Esophagus squamous epithelium (tissue), 5 donors: ENCODE results near the gene ZGLP1. TPM values are rescaled to one million over a fixed set of nuclear protein-coding genes. Genes with fewer than 3 reads are reported as not detected.

Source experiments
- DNase-seq: peaks from one replicate; lab custom pipeline; 2025; lab: John Stamatoyannopoulos, UW
- H3K27ac ChIP-seq, 4 donors: fragments of 200-600 bp; sonication (generic); one replicate each; pipeline ENCODE4 v1.5.1; 2016 to 2019; ENCODE audit warnings: mild to moderate bottlenecking in 1 of 4
- H3K27me3 ChIP-seq, 4 donors: fragments of 200-600 bp; sonication (generic); 1 replicate in 3 of 4; 2 replicates in 1 of 4; pipeline versions ENCODE4 v1.5.1 to v1.6.0; 2017 to 2021; ENCODE audit warnings: antibody characterized with exemption in 1 of 4
- H3K36me3 ChIP-seq, 3 donors: fragments of 200-600 bp; sonication (generic); one replicate each; pipeline ENCODE4 v1.5.1; 2016 to 2019
- H3K4me1 ChIP-seq, 3 donors: fragments of 200-600 bp; sonication (generic); one replicate each; pipeline ENCODE4 v1.5.1; 2017 to 2019
- H3K4me3 ChIP-seq, 4 donors: fragments of 200-600 bp; sonication (generic); 1 replicate in 3 of 4; 2 replicates in 1 of 4; pipeline ENCODE4 v1.5.1; 2016 to 2019; ENCODE audit warnings: mild to moderate bottlenecking in 2 of 4, moderate library complexity in 1 of 4
- H3K9me3 ChIP-seq, 3 donors: fragments of 200-600 bp; sonication (generic); one replicate each; pipeline ENCODE4 v1.5.1; 2016 to 2019
- POLR2A ChIP-seq, 4 donors: fragments of 450-650 bp; IDR thresholded peaks; one replicate each; pipeline ENCODE4 v1.6.1; 2017; ENCODE audit warnings: antibody characterized with exemption in 4 of 4, mild to moderate bottlenecking in 4 of 4, moderate library complexity in 3 of 4
- WGBS, 2 donors: methylation state at CpG; one replicate each; pipeline ENCODE4 v1.1.5; 2018; 5-methylcytosine and 5-hydroxymethylcytosine counted together
- intact Hi-C: fragments of 100-400 bp; cut with DNase I; formaldehyde crosslinking; loops from one replicate; pipeline ENCODE4 v1.15.0; 2022
- total RNA-seq, 4 donors: library from RNA; depleted of rRNA; stranded (reverse); fragments of >200 nt; gene quantifications; one replicate each; pipeline ENCODE4 v1.1.0, GENCODE V29; 2016
- TF ChIP-seq, protein P1 (sequence below), 6 experiments: fragments of 450-650 bp in 4 of 6; fragments of 200-600 bp in 2 of 6; sonication (generic) in 2 of 6; IDR thresholded peaks; one replicate each; pipeline ENCODE4 v1.5.1; 2016 to 2019; ENCODE audit warnings: antibody characterized with exemption in 6 of 6, mild to moderate bottlenecking in 4 of 6, moderate library complexity in 4 of 6
- donor health status: DM: yes; HTN: yes; CAD: no.

The ZGLP1 gene
- total RNA-seq, 4 donors from 2014 or later = 0.79 to 1.5 (median 1.2) TPM

DNA sequence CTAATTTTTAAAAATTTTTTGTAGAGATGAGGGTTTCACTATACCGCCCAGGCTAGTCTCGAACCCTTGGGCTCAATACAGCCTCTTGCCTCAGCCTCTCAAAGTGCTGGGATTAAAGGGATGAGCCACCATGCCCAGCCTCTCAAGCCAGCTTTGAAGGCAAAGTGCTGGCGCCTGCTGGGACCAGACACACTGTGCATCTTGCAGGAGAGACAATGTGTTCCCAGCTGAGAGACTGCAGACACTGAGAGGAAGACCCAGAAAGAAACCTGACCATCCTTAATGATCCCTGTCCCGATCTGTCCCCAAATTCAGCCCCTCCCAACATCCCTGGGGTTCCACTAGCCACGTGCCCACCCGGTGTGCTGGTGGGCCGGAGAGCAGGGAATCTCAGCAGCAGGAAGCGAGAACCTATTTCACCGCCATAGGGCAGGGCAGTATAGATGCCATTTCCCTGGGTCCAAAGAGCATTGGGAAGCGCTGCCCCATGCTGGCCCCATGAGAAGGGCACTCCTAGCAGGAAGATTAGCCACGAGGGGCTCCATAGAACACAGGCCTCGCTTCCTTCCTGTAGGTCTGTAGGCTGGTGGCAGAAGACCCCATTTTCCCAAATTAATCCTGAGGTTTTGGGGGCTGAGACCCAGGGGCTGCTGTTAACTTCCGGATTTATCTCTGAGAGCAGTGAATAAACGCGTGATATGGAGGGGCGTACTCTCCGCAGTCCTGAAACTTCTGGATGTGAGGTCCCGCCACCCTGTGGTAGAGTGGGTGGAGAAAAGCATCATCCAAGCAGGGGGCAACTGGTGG lies 22.7 kb upstream of the ZGLP1 start:
- no peak for DNase-seq
- no peak for TF ChIP-seq POLR2A (IDR thresholded peaks at IDR 0.05)
- TF ChIP-seq, protein P1, sequence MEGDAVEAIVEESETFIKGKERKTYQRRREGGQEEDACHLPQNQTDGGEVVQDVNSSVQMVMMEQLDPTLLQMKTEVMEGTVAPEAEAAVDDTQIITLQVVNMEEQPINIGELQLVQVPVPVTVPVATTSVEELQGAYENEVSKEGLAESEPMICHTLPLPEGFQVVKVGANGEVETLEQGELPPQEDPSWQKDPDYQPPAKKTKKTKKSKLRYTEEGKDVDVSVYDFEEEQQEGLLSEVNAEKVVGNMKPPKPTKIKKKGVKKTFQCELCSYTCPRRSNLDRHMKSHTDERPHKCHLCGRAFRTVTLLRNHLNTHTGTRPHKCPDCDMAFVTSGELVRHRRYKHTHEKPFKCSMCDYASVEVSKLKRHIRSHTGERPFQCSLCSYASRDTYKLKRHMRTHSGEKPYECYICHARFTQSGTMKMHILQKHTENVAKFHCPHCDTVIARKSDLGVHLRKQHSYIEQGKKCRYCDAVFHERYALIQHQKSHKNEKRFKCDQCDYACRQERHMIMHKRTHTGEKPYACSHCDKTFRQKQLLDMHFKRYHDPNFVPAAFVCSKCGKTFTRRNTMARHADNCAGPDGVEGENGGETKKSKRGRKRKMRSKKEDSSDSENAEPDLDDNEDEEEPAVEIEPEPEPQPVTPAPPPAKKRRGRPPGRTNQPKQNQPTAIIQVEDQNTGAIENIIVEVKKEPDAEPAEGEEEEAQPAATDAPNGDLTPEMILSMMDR (IDR thresholded peaks at IDR 0.05) = no peak
- intact Hi-C loops = no loop called here
- Histone ChIP-seq H3K4me1 (peaks cover 14 to 36% (median 16%) of the 10 kb centered on the region in 3 donors), H3K9me3 (no peaks in the 10 kb centered on the region), H3K27me3 (no peaks in the 10 kb centered on the region), H3K4me3 (peak overlapping the region; percentile 82 to 97 (median 87)), H3K27ac (peak overlapping the region; percentile 81 to 93 (median 92)), H3K36me3 (peaks cover 21 to 34% (median 29%) of the 10 kb centered on the region in 3 donors)
- 28 to 40% methylated on average over 7 to 10 of the region's 18 CpGs for WGBS, 2 donors

DNA sequence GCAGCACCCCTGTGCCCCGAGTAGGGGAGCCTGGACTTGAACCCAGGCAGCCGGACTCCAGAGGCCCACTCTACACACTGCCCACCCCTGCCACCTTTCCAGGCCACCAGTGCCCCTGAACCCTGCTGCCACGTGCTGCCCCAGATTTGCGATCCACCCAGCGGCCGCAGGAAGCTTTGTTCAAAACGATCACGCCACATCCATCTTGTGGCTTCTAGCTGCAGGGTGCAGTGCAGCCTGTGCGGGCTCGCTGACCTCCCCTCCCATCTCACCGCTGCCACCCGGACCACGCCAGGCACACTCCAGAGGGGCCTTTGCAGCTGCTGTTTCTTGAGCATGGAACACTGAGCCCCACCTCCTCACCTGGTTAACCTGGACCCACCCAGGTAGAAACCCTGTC lies 19.9 kb upstream of the ZGLP1 start:
- DNase-seq = no peak
- Histone ChIP-seq H3K36me3 (peaks cover 28 to 62% (median 44%) of the 10 kb centered on the region in 3 donors), H3K27me3 (no peaks in the 10 kb centered on the region), H3K9me3 (no peaks in the 10 kb centered on the region), H3K4me3 (no peak overlapping the region), H3K27ac (no peak overlapping the region), H3K4me1 (peaks cover 13 to 26% (median 14%) of the 10 kb centered on the region in 3 donors)
- intact Hi-C loops = no loop called here
- TF ChIP-seq POLR2A (IDR thresholded peaks at IDR 0.05) = no peak
- TF ChIP-seq, protein P1 (IDR thresholded peaks at IDR 0.05) = no peak
- WGBS, 2 donors = 93 to 95% methylated on average over 8 to 11 of the region's 13 CpGs

- H3K27me3 ChIP-seq = no peaks in the 10 kb centered on the region
- no peak overlapping the region for H3K27ac ChIP-seq
- intact Hi-C loops = no loop called here
- H3K9me3 ChIP-seq = no peaks in the 10 kb centered on the region
- WGBS, 2 donors = 91 to 100% methylated on average over 1 to 18 of the region's 41 CpGs
- H3K4me3 ChIP-seq = no peak overlapping the region
- no peak for DNase-seq
- H3K4me1 ChIP-seq = peaks cover 10 to 19% (median 11%) of the 10 kb centered on the region in 3 donors
- H3K36me3 ChIP-seq = peaks cover 30 to 70% (median 49%) of the 10 kb centered on the region in 3 donors
- TF ChIP-seq POLR2A (IDR thresholded peaks at IDR 0.05) = no peak
- TF ChIP-seq, protein P1 (IDR thresholded peaks at IDR 0.05) = no peak
Observed at GRCh38 chr19:10328558-10329429, 19.2 kb upstream of the ZGLP1 start.

DNA sequence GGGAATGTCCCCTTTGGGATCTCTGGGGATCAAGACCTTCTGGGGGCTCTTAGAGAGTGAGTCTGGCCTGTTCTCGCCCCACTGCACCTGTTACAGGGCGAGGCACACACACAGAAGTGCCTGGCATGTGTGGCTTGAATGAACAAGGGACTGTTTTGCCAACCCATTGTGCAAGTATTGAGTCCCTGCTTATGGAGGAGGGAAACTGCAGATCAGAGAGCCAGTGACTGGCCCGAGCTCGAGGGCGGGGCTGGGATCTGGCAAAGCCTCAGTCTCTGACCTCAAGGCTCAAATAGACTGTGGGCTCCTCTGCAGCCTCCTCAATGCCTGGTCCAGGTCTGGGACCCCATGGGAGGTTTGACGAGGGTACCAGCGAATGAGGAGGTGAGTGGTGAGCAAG lies 18.2 kb upstream of the ZGLP1 start:
- no peak for DNase-seq
- Histone ChIP-seq H3K36me3 (peaks cover 37 to 80% (median 57%) of the 10 kb centered on the region in 3 donors), H3K4me1 (peaks cover 9 to 14% (median 10%) of the 10 kb centered on the region in 3 donors), H3K9me3 (no peaks in the 10 kb centered on the region), H3K4me3 (no peak overlapping the region), H3K27ac (no peak overlapping the region), H3K27me3 (no peaks in the 10 kb centered on the region)
- 89% methylated on average over 3 of the region's 7 CpGs; no CpG with 5 or more reads in 1 of the 2 donors for WGBS, 2 donors
- intact Hi-C loops = no loop called here
- TF ChIP-seq, protein P1 (IDR thresholded peaks at IDR 0.05) = no peak
- TF ChIP-seq POLR2A (IDR thresholded peaks at IDR 0.05) = no peak
